Endothelial cell of umbilical vein (primary cell): ENCODE results near the gene PKD1L1. TPM values are rescaled to one million over a fixed set of nuclear protein-coding genes. Genes with fewer than 3 reads are reported as not detected.

Experiments used
- BruUV-seq: library from RNA; stranded (reverse); fragments of 400-500 nt; replicated peaks from 2 replicates; lab custom pipeline; 2021; lab: Mats Ljungman, UMichigan
- CTCF ChIA-PET: fragments of 300-600, 350-600 bp; sonication (Branson Sonifier 250); formaldehyde crosslinking; loops from one replicate; lab custom pipeline; 2021; ENCODE audit warnings: antibody characterized with exemption, inconsistent platforms; lab: Charles Lee
- POLR2A ChIA-PET: fragments of 300-600, 350-600 bp; sonication (Branson Sonifier 250); formaldehyde crosslinking; loops from one replicate; lab custom pipeline; 2021; ENCODE audit warnings: antibody characterized with exemption, inconsistent platforms; lab: Charles Lee
- DNase-seq: peaks from one replicate; pipeline ENCODE4 v3.0.0-alpha.2; 2011; ENCODE audit warnings: low read depth, low spot score
- FAIRE-seq: peaks from 2 replicates; lab custom pipeline; 2011; peaks lifted over from hg19 to GRCh38; lab: Jason Lieb, UNC
- H2AFZ ChIP-seq: 2 replicates; pipeline ENCODE4 v1.6.0; 2012; ENCODE audit warnings: low read depth, low read length, control low read depth, inconsistent platforms
- H3K27ac ChIP-seq: 2 replicates; pipeline ENCODE4 v1.5.1; 2011; ENCODE audit warnings: low read depth, mild to moderate bottlenecking, control low read depth, low read length, moderate library complexity; ENCODE audit not compliant: insufficient read depth
- H3K27me3 ChIP-seq, 2 experiments: 2 replicates each; pipeline versions ENCODE4 v1.6.0 to v1.6.1; 2011; ENCODE audit warnings: low read length in 2 of 2, mixed read lengths in 1 of 2; ENCODE audit not compliant: control insufficient read depth in 2 of 2, insufficient read depth in 2 of 2
- H3K36me3 ChIP-seq, 2 experiments: 2 replicates in 1 of 2; 3 replicates in 1 of 2; pipeline ENCODE4 v1.5.1; 2011; ENCODE audit warnings: low read length in 2 of 2, mild to moderate bottlenecking in 1 of 2, moderate library complexity in 1 of 2; ENCODE audit not compliant: control insufficient read depth in 2 of 2, insufficient read depth in 2 of 2; ENCODE audit errors: extremely low read depth in 1 of 2
- H3K4me1 ChIP-seq: 3 replicates; pipeline ENCODE4 v1.5.1; 2011; ENCODE audit warnings: mild to moderate bottlenecking, low read length; ENCODE audit not compliant: control insufficient read depth, insufficient read depth; ENCODE audit errors: extremely low read depth
- H3K4me2 ChIP-seq: 2 replicates; pipeline ENCODE4 v1.6.1; 2011; ENCODE audit warnings: low read length, control low read depth, mixed read lengths; ENCODE audit not compliant: insufficient read depth
- H3K4me3 ChIP-seq, 3 experiments: fragments of 200-600 bp in 1 of 3; sonication (generic), shearing (Covaris generic) in 1 of 3; replicated peaks in 1 of 3; 2 replicates each; pipeline ENCODE4 v1.5.1; 2011 to 2016; ENCODE audit warnings: control low read depth in 3 of 3, low read length in 3 of 3, mild to moderate bottlenecking in 2 of 3, inconsistent platforms in 1 of 3, low read depth in 1 of 3, moderate library complexity in 1 of 3; ENCODE audit not compliant: insufficient read depth in 1 of 3
- H3K79me2 ChIP-seq: 2 replicates; pipeline ENCODE4 v1.6.0; 2012; ENCODE audit warnings: low read length, inconsistent platforms; ENCODE audit not compliant: control insufficient read depth, insufficient read depth
- H3K9ac ChIP-seq: replicated peaks from 2 replicates; pipeline ENCODE3; 2011; ENCODE audit warnings: low read length, control low read depth; ENCODE audit not compliant: insufficient read depth; ENCODE audit errors: extremely low read depth
- H3K9me1 ChIP-seq: replicated peaks from 3 replicates; pipeline ENCODE4 v1.6.0; 2011; ENCODE audit warnings: mild to moderate bottlenecking, low read length; ENCODE audit not compliant: control insufficient read depth, insufficient read depth; ENCODE audit errors: extremely low read depth
- H3K9me3 ChIP-seq: replicated peaks from 2 replicates; pipeline ENCODE4 v1.5.1; 2012; ENCODE audit warnings: low read length, inconsistent platforms; ENCODE audit not compliant: control insufficient read depth, insufficient read depth
- H4K20me1 ChIP-seq: replicated peaks from 2 replicates; pipeline ENCODE3; 2011; ENCODE audit warnings: mild to moderate bottlenecking, low read length; ENCODE audit not compliant: control insufficient read depth, insufficient read depth; ENCODE audit errors: extremely low read depth
- EZH2 ChIP-seq: IDR thresholded peaks from 2 replicates; pipeline ENCODE4 v1.6.1; 2012; ENCODE audit warnings: borderline replicate concordance, low read depth, mild to moderate bottlenecking, moderate library complexity, low read length, inconsistent platforms; ENCODE audit not compliant: severe bottlenecking
- FOS ChIP-seq: IDR thresholded peaks from 2 replicates; pipeline ENCODE4 v1.6.1; 2011; ENCODE audit warnings: mild to moderate bottlenecking, low read length, moderate library complexity, borderline replicate concordance; ENCODE audit not compliant: insufficient read depth
- GATA2 ChIP-seq: IDR thresholded peaks from 2 replicates; pipeline ENCODE4 v1.7.0; 2011; ENCODE audit warnings: low read depth, mild to moderate bottlenecking, moderate library complexity, mixed read lengths, low read length; ENCODE audit not compliant: insufficient read length, insufficient read depth
- JUN ChIP-seq: IDR thresholded peaks from 2 replicates; pipeline ENCODE4 v1.6.1; 2011; ENCODE audit warnings: borderline replicate concordance, low read depth; ENCODE audit not compliant: insufficient read length, insufficient read depth
- MAX ChIP-seq: IDR thresholded peaks from 2 replicates; pipeline ENCODE4 v1.6.1; 2011; ENCODE audit not compliant: insufficient read depth, insufficient read length
- MYC ChIP-seq: IDR thresholded peaks from one replicate; pipeline ENCODE4 v1.6.1; 2011; ENCODE audit warnings: mild to moderate bottlenecking, low read depth, low read length
- POLR2A ChIP-seq: IDR thresholded peaks from 2 replicates; pipeline ENCODE4 v1.6.1; 2012; ENCODE audit warnings: low read depth, mild to moderate bottlenecking, control low read depth, low read length
- POLR2AphosphoS5 ChIP-seq: IDR thresholded peaks from 2 replicates; pipeline ENCODE4 v1.6.1; 2012; ENCODE audit warnings: low read depth, mild to moderate bottlenecking, control low read depth, low read length, moderate library complexity; ENCODE audit not compliant: insufficient read depth
- dilution Hi-C: fragments of 300-500 bp; cut with MboI; formaldehyde crosslinking; loops from one replicate; pipeline ENCODE4 v1.15.0; 2019; ENCODE audit warnings: low sequenced_read_pairs; ENCODE audit not compliant: extremely low pct_ligation_motif_present
- intact Hi-C: fragments of 100-400 bp; cut with micrococcal nuclease; formaldehyde crosslinking; loops from one replicate; pipeline ENCODE4 v1.10.0; 2022
- polyA plus RNA-seq, 4 experiments: library from polyadenylated mRNA; depleted of rRNA in 3 of 4; stranded (reverse) in 3 of 4; unstranded in 1 of 4; fragments of >200 nt; gene quantifications; 2 replicates each; pipeline versions ENCODE4 v1.2.1 to v1.2.3, GENCODE V29; 2011 to 2012; ENCODE audit warnings: missing spikeins in 1 of 4
- total RNA-seq: library from RNA; stranded (reverse); gene quantifications from 2 replicates; pipeline ENCODE4 v1.2.3, GENCODE V29; 2021
- TF ChIP-seq, protein P1 (sequence below), 2 donors: IDR thresholded peaks; 1 replicate in 1 of 2; 2 replicates in 1 of 2; pipeline ENCODE4 v1.5.1; 2011; ENCODE audit warnings: low read length in 2 of 2, mild to moderate bottlenecking in 2 of 2, moderate library complexity in 2 of 2, control low read depth in 1 of 2, inconsistent platforms in 1 of 2, low read depth in 1 of 2; ENCODE audit not compliant: insufficient read depth in 1 of 2; ENCODE audit errors: extremely low read depth in 1 of 2

The PKD1L1 gene
- total and polyA plus RNA-seq, 2 donors (not counting 3 experiments of a cell fraction or from before 2014, with no cell fraction given): 4.1 to 5.9 TPM

GRCh38 chr7:47813620-47814260 lies 134.5 kb downstream of the PKD1L1 start:
- DNase-seq (no peak), FAIRE-seq (no peak)
- CTCF ChIA-PET: interaction anchor here (0.8 to 3.9 kb wide), 5 partner anchors 58 to 548 kb away, joined by 3 to 20 read pairs (median 3); no protein-coding TSS in a partner anchor
- no peaks in the 10 kb centered on the region for H4K20me1 ChIP-seq
- TF ChIP-seq FOS (no peak), MAX (no peak), POLR2AphosphoS5 (no peak), EZH2 (no peak), POLR2A (no peak), MYC (no peak), GATA2 (no peak), JUN (no peak)
- TF ChIP-seq, protein P1, sequence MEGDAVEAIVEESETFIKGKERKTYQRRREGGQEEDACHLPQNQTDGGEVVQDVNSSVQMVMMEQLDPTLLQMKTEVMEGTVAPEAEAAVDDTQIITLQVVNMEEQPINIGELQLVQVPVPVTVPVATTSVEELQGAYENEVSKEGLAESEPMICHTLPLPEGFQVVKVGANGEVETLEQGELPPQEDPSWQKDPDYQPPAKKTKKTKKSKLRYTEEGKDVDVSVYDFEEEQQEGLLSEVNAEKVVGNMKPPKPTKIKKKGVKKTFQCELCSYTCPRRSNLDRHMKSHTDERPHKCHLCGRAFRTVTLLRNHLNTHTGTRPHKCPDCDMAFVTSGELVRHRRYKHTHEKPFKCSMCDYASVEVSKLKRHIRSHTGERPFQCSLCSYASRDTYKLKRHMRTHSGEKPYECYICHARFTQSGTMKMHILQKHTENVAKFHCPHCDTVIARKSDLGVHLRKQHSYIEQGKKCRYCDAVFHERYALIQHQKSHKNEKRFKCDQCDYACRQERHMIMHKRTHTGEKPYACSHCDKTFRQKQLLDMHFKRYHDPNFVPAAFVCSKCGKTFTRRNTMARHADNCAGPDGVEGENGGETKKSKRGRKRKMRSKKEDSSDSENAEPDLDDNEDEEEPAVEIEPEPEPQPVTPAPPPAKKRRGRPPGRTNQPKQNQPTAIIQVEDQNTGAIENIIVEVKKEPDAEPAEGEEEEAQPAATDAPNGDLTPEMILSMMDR (IDR thresholded peaks at IDR 0.05; ENCODE audit: extremely low read depth in 1 of 2, insufficient read depth in 1 of 2, low read depth in 1 of 2, low read length in 2 of 2): no peak
- H3K36me3 ChIP-seq: no peaks in the 10 kb centered on the region
- no TSS peak for BruUV-seq
- H2AFZ ChIP-seq: no peak overlapping the region
- POLR2A ChIA-PET: no interaction called here
- no peaks in the 10 kb centered on the region for H3K4me1 ChIP-seq
- no peaks in the 10 kb centered on the region for H3K9me1 ChIP-seq
- dilution Hi-C loops: no loop called here
- intact Hi-C loops: no loop called here
- H3K9me3 ChIP-seq: no peaks in the 10 kb centered on the region
- H3K27me3 ChIP-seq: no peaks in the 10 kb centered on the region
- H3K4me2 ChIP-seq: no peak overlapping the region
- H3K27ac ChIP-seq: no peak overlapping the region
- no peaks in the 10 kb centered on the region for H3K79me2 ChIP-seq
- H3K9ac ChIP-seq: no peak overlapping the region
- H3K4me3 ChIP-seq: no peak overlapping the region
